Muscle of leg (tissue), 11 donors: ENCODE data around the gene DLX3. TPM values are rescaled to one million over a fixed set of nuclear protein-coding genes. Genes with fewer than 3 reads are reported as not detected.
A peak's percentile ranks its signal among the peaks of the same experiment; 100 is the strongest.

ENCODE experiments used
- DNase-seq: peaks from one replicate; pipeline ENCODE4 v3.0.0; 2013
- H3K27ac ChIP-seq: one replicate; pipeline ENCODE4 v1.5.1; 2013; ENCODE audit warnings: mild to moderate bottlenecking, low read length, control low read depth
- H3K27me3 ChIP-seq: one replicate; pipeline ENCODE4 v1.6.1; 2013; ENCODE audit warnings: low read length; ENCODE audit not compliant: control insufficient read depth, insufficient read depth
- H3K36me3 ChIP-seq: one replicate; pipeline ENCODE4 v1.6.1; 2013; ENCODE audit warnings: low read length; ENCODE audit not compliant: control insufficient read depth, insufficient read depth
- H3K4me1 ChIP-seq: one replicate; pipeline ENCODE4 v1.6.1; 2013; ENCODE audit warnings: low read length; ENCODE audit not compliant: control insufficient read depth, insufficient read depth
- H3K4me3 ChIP-seq: one replicate; pipeline ENCODE4 v1.5.1; 2013; ENCODE audit warnings: low read length, control low read depth
- H3K9me3 ChIP-seq: replicated peaks from 2 replicates; pipeline ENCODE4 v1.6.1; 2013; ENCODE audit warnings: low read depth, low read length; ENCODE audit not compliant: control insufficient read depth
- WGBS: methylation state at CpG from one replicate; pipeline ENCODE4 v1.1.5; 2013; ENCODE audit warnings: missing lambda C conversion rate; ENCODE audit not compliant: insufficient coverage; 5-methylcytosine and 5-hydroxymethylcytosine counted together
- polyA plus RNA-seq, 8 donors: library from polyadenylated mRNA; unstranded; fragments of 120-200 nt; gene quantifications; one replicate each; pipeline versions ENCODE4 v1.2.1 to v1.2.3, GENCODE V29; 2013; ENCODE audit warnings: inconsistent platforms in 1 of 8, low replicate concordance in 1 of 8; ENCODE audit not compliant: insufficient read length in 8 of 8, insufficient read depth in 1 of 8
- total RNA-seq: library from RNA; stranded (reverse); fragments of 120-200 nt; gene quantifications from one replicate; pipeline ENCODE4 v1.2.4, GENCODE V29; 2013

DLX3 gene
- total and polyA plus RNA-seq, 9 donors = 0.06 to 1.1 (median 0.11) TPM; not detected in 4

- no CpG with 5 or more reads among the region's 4 CpGs for WGBS
- Histone ChIP-seq H3K36me3 (no peaks in the 10 kb centered on the region), H3K9me3 (peaks cover under 1% of the 10 kb centered on the region), H3K4me3 (no peak overlapping the region), H3K27ac (no peak overlapping the region), H3K4me1 (no peaks in the 10 kb centered on the region), H3K27me3 (peaks cover 34% of the 10 kb centered on the region)
- no peak for DNase-seq
These were observed 8.9 kb upstream of the DLX3 start for GRCh38 chr17:50003911-50004310.

GRCh38 chr17:49998836-49999511 is 4.0 kb upstream of the DLX3 start:
- peaks cover 77% of the 10 kb centered on the region for H3K27me3 ChIP-seq
- DNase-seq = no peak
- 61% methylated on average over 9 of the region's 11 CpGs for WGBS
- no peak overlapping the region for H3K4me3 ChIP-seq
- no peaks in the 10 kb centered on the region for H3K36me3 ChIP-seq
- H3K27ac ChIP-seq = no peak overlapping the region
- no peaks in the 10 kb centered on the region for H3K9me3 ChIP-seq
- H3K4me1 ChIP-seq = peaks cover 25% of the 10 kb centered on the region

GRCh38 chr17:49997773-49998703 is 3.0 kb upstream of the DLX3 start:
- WGBS = 41% methylated on average over 11 of the region's 20 CpGs
- Histone ChIP-seq H3K27ac (no peak overlapping the region), H3K4me3 (no peak overlapping the region), H3K36me3 (no peaks in the 10 kb centered on the region), H3K9me3 (no peaks in the 10 kb centered on the region), H3K27me3 (peaks cover 84% of the 10 kb centered on the region), H3K4me1 (peaks cover 30% of the 10 kb centered on the region)
- peak; percentile 90 for DNase-seq

- DNase-seq = no peak
- H3K4me3 ChIP-seq = no peak overlapping the region
- H3K27me3 ChIP-seq = peaks cover 91% of the 10 kb centered on the region
- no peaks in the 10 kb centered on the region for H3K36me3 ChIP-seq
- H3K4me1 ChIP-seq = peaks cover 32% of the 10 kb centered on the region
- no peaks in the 10 kb centered on the region for H3K9me3 ChIP-seq
- 22% methylated on average over 5 of the region's 6 CpGs for WGBS
- no peak overlapping the region for H3K27ac ChIP-seq
These were observed 2.3 kb upstream of the DLX3 start for GRCh38 chr17:49997301-49997650.

GRCh38 chr17:49996495-49997300 is 1.7 kb upstream of the DLX3 start:
- peak overlapping the region; percentile 33 for H3K4me3 ChIP-seq
- H3K27ac ChIP-seq = no peak overlapping the region
- WGBS = 1% methylated on average over 41 of the region's 58 CpGs
- no peaks in the 10 kb centered on the region for H3K9me3 ChIP-seq
- peak; percentile 42 for DNase-seq
- H3K36me3 ChIP-seq = no peaks in the 10 kb centered on the region
- H3K4me1 ChIP-seq = peaks cover 32% of the 10 kb centered on the region
- peaks cover 91% of the 10 kb centered on the region for H3K27me3 ChIP-seq

- no peak for DNase-seq
- Histone ChIP-seq H3K4me1 (peaks cover 32% of the 10 kb centered on the region), H3K4me3 (no peak overlapping the region), H3K9me3 (no peaks in the 10 kb centered on the region), H3K27me3 (peaks cover 91% of the 10 kb centered on the region), H3K27ac (no peak overlapping the region), H3K36me3 (no peaks in the 10 kb centered on the region)
- 36% methylated on average over 7 of the region's 7 CpGs for WGBS
These were observed 1.1 kb upstream of the DLX3 start for GRCh38 chr17:49996121-49996494.

- H3K4me1 ChIP-seq = peaks cover 32% of the 10 kb centered on the region
- WGBS = 2% methylated on average over 46 of the region's 50 CpGs
- no peaks in the 10 kb centered on the region for H3K9me3 ChIP-seq
- no peak overlapping the region for H3K27ac ChIP-seq
- DNase-seq = no peak
- peaks cover 96% of the 10 kb centered on the region for H3K27me3 ChIP-seq
- no peaks in the 10 kb centered on the region for H3K36me3 ChIP-seq
- peak overlapping the region; percentile 13 for H3K4me3 ChIP-seq
These were observed 654 bp downstream of the DLX3 start for GRCh38 chr17:49994085-49995054.

- Histone ChIP-seq H3K4me3 (peak overlapping the region; percentile 27), H3K36me3 (no peaks in the 10 kb centered on the region), H3K27me3 (peaks cover 96% of the 10 kb centered on the region), H3K27ac (no peak overlapping the region), H3K4me1 (peaks cover 32% of the 10 kb centered on the region), H3K9me3 (no peaks in the 10 kb centered on the region)
- under 1% methylated on average over 74 of the region's 77 CpGs for WGBS
- peak; percentile 37 for DNase-seq
These were observed 1.5 kb downstream of the DLX3 start for GRCh38 chr17:49993423-49994060.

- H3K9me3 ChIP-seq = no peaks in the 10 kb centered on the region
- H3K4me3 ChIP-seq = peak overlapping the region; percentile 27
These were observed 2.0 kb downstream of the DLX3 start for GRCh38 chr17:49992933-49993422.

More at GRCh38 chr17:49992933-49993422, 2.0 kb downstream of the DLX3 start:
- H3K27ac ChIP-seq = no peak overlapping the region
- no peak for DNase-seq
- peaks cover 35% of the 10 kb centered on the region for H3K4me1 ChIP-seq
- peaks cover 99% of the 10 kb centered on the region for H3K27me3 ChIP-seq
- WGBS = 8% methylated on average over 20 of the region's 23 CpGs
- no peaks in the 10 kb centered on the region for H3K36me3 ChIP-seq
